Vagina (tissue), 2 donors: Measurements from ENCODE around the gene HGF.

ENCODE experiments used
- POLR2A ChIP-seq, 2 donors: fragments of 450-650 bp; IDR thresholded peaks; one replicate each; pipeline ENCODE4 v1.6.1; 2017; ENCODE audit warnings: antibody characterized with exemption in 2 of 2, mild to moderate bottlenecking in 2 of 2, moderate library complexity in 2 of 2
- POLR2AphosphoS5 ChIP-seq, 2 donors: sonication (generic); formaldehyde crosslinking; IDR thresholded peaks; one replicate each; pipeline ENCODE4 v1.9.0; 2017; ENCODE audit warnings: antibody characterized with exemption in 2 of 2, mild to moderate bottlenecking in 2 of 2, low read depth in 1 of 2; ENCODE audit not compliant: insufficient read depth in 1 of 2
- TF ChIP-seq, protein P1 (sequence below), 3 experiments: fragments of 450-650 bp in 2 of 3; fragments of 200-600 bp in 1 of 3; sonication (generic) in 1 of 3; IDR thresholded peaks; one replicate each; pipeline ENCODE4 v1.5.1; 2017 to 2019; ENCODE audit warnings: antibody characterized with exemption in 3 of 3, mild to moderate bottlenecking in 2 of 3, moderate library complexity in 2 of 3

DNA sequence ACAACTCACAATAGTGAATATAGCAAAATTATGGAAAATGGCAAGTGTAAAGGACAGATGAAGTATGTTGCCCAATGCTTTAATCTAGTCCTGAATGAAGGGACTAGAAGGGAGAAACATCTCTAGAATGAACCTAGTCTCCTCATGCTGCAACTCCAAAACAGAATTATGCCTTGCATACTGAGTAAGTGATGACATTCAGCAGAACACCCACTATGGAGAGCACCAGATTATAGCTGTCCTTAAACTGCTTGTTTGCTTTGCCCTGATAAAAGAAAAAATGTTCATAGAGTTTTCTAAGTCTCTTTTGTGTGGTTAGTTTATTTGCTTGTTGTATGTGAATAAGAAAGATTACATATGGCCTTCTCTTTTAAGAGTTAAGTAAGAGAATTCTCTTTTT, 7.8 kb upstream of the HGF start:
- TF ChIP-seq, protein P1, sequence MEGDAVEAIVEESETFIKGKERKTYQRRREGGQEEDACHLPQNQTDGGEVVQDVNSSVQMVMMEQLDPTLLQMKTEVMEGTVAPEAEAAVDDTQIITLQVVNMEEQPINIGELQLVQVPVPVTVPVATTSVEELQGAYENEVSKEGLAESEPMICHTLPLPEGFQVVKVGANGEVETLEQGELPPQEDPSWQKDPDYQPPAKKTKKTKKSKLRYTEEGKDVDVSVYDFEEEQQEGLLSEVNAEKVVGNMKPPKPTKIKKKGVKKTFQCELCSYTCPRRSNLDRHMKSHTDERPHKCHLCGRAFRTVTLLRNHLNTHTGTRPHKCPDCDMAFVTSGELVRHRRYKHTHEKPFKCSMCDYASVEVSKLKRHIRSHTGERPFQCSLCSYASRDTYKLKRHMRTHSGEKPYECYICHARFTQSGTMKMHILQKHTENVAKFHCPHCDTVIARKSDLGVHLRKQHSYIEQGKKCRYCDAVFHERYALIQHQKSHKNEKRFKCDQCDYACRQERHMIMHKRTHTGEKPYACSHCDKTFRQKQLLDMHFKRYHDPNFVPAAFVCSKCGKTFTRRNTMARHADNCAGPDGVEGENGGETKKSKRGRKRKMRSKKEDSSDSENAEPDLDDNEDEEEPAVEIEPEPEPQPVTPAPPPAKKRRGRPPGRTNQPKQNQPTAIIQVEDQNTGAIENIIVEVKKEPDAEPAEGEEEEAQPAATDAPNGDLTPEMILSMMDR (IDR thresholded peaks at IDR 0.05), result no peak
- TF ChIP-seq POLR2AphosphoS5 (IDR thresholded peaks at IDR 0.05; ENCODE audit: insufficient read depth in 1 of 2, low read depth in 1 of 2), result no peak
- no peak for TF ChIP-seq POLR2A (IDR thresholded peaks at IDR 0.05)
